ENCODE measurements around the gene EDN3. TPM values are rescaled to one million over a fixed set of nuclear protein-coding genes. Genes with fewer than 3 reads are reported as not detected.
"Not testable (repeated sequence)": the region's sequence is repeated elsewhere in the genome, so short reads cannot be mapped to it uniquely, and the experiment has no call there.

Gene EDN3
- total RNA-seq, 1 experiment from 2014 or later: not detected

GRCh38 chr20:59326188-59326587, 25.8 kb downstream of the EDN3 start:
- no peak for DNase-seq (ENCODE audit: low read depth)
- in situ Hi-C loops (cut with HindIII; ENCODE audit: low pct_unique_long_range_greater_than_20kb, low sequenced_read_pairs): no loop called here

GRCh38 chr20:59328071-59328470, 27.7 kb downstream of the EDN3 start:
- in situ Hi-C loops (cut with HindIII; ENCODE audit: low pct_unique_long_range_greater_than_20kb, low sequenced_read_pairs): no loop called here
- no peak for DNase-seq (ENCODE audit: low read depth)

- in situ Hi-C loops (cut with HindIII; ENCODE audit: low pct_unique_long_range_greater_than_20kb, low sequenced_read_pairs): no loop called here
- no peak for DNase-seq (ENCODE audit: low read depth)
Measured at GRCh38 chr20:59331721-59332329, 31.4 kb downstream of the EDN3 start.

- DNase-seq (ENCODE audit: low read depth): no peak
- in situ Hi-C loops (cut with HindIII; ENCODE audit: low pct_unique_long_range_greater_than_20kb, low sequenced_read_pairs): no loop called here
Measured at GRCh38 chr20:59333260-59333845, 32.9 kb downstream of the EDN3 start.

- no peak for DNase-seq (ENCODE audit: low read depth)
- in situ Hi-C loops (cut with HindIII; ENCODE audit: low pct_unique_long_range_greater_than_20kb, low sequenced_read_pairs): no loop called here
Measured at GRCh38 chr20:59333951-59334350, 33.5 kb downstream of the EDN3 start.

- in situ Hi-C loops (cut with HindIII; ENCODE audit: low pct_unique_long_range_greater_than_20kb, low sequenced_read_pairs): no loop called here
- no peak for DNase-seq (ENCODE audit: low read depth)
Measured at GRCh38 chr20:59334651-59335300, 34.4 kb downstream of the EDN3 start.

- in situ Hi-C loops (cut with HindIII; ENCODE audit: low pct_unique_long_range_greater_than_20kb, low sequenced_read_pairs): no loop called here
- DNase-seq (ENCODE audit: low read depth): no peak
Measured at GRCh38 chr20:59335377-59335776, 35.0 kb downstream of the EDN3 start.

GRCh38 chr20:59336540-59336939, 36.1 kb downstream of the EDN3 start:
- in situ Hi-C loops (cut with HindIII; ENCODE audit: low pct_unique_long_range_greater_than_20kb, low sequenced_read_pairs): no loop called here
- no peak for DNase-seq (ENCODE audit: low read depth)

GRCh38 chr20:59338444-59338843, 38.0 kb downstream of the EDN3 start:
- in situ Hi-C loops (cut with HindIII; ENCODE audit: low pct_unique_long_range_greater_than_20kb, low sequenced_read_pairs); DNase-seq (ENCODE audit: low read depth): not testable (repeated sequence)

GRCh38 chr20:59340201-59340885, 39.9 kb downstream of the EDN3 start:
- in situ Hi-C loops (cut with HindIII; ENCODE audit: low pct_unique_long_range_greater_than_20kb, low sequenced_read_pairs): no loop called here
- no peak for DNase-seq (ENCODE audit: low read depth)

- in situ Hi-C loops (cut with HindIII; ENCODE audit: low pct_unique_long_range_greater_than_20kb, low sequenced_read_pairs); DNase-seq (ENCODE audit: low read depth): not testable (repeated sequence)
Measured at GRCh38 chr20:59341285-59342022, 41.0 kb downstream of the EDN3 start.

GRCh38 chr20:59342023-59342957, 41.9 kb downstream of the EDN3 start:
- in situ Hi-C loops (cut with HindIII; ENCODE audit: low pct_unique_long_range_greater_than_20kb, low sequenced_read_pairs): no loop called here

GRCh38 chr20:59346061-59346460, 45.6 kb downstream of the EDN3 start:
- in situ Hi-C loops (cut with HindIII; ENCODE audit: low pct_unique_long_range_greater_than_20kb, low sequenced_read_pairs): no loop called here
- no peak for DNase-seq (ENCODE audit: low read depth)

More at GRCh38 chr20:59342023-59342957, 41.9 kb downstream of the EDN3 start:
- DNase-seq (ENCODE audit: low read depth): no peak

- in situ Hi-C loops (cut with HindIII; ENCODE audit: low pct_unique_long_range_greater_than_20kb, low sequenced_read_pairs): no loop called here
- no peak for DNase-seq (ENCODE audit: low read depth)
Measured at GRCh38 chr20:59349277-59349676, 48.9 kb downstream of the EDN3 start.

GRCh38 chr20:59350330-59351156, 50.1 kb downstream of the EDN3 start:
- peak; percentile 60 for DNase-seq (ENCODE audit: low read depth)
- in situ Hi-C loops (cut with HindIII; ENCODE audit: low pct_unique_long_range_greater_than_20kb, low sequenced_read_pairs): no loop called here

GRCh38 chr20:59351157-59352040, 51.0 kb downstream of the EDN3 start:
- in situ Hi-C loops (cut with HindIII; ENCODE audit: low pct_unique_long_range_greater_than_20kb, low sequenced_read_pairs): no loop called here
- peak; percentile 78 for DNase-seq (ENCODE audit: low read depth)
